AG09309 (cell line): Measurements from ENCODE around the gene TTYH3.
"Not testable (repeated sequence)": the region's sequence is repeated elsewhere in the genome, so short reads cannot be mapped to it uniquely, and the experiment has no call there.

Experiments used
- DNase-seq: peaks from one replicate; pipeline ENCODE4 v3.0.0-alpha.2; 2010; ENCODE audit warnings: low read depth
- H3K4me3 ChIP-seq: 2 replicates; pipeline ENCODE4 v1.5.1; 2011; ENCODE audit warnings: mild to moderate bottlenecking, low read depth, low read length, moderate library complexity; ENCODE audit not compliant: control insufficient read depth
- CTCF ChIP-seq: IDR thresholded peaks from 2 replicates; pipeline ENCODE4 v1.5.1; 2011; ENCODE audit warnings: mild to moderate bottlenecking, low read depth, low read length, inconsistent platforms; ENCODE audit not compliant: insufficient read depth, control insufficient read depth; ENCODE audit errors: missing control alignments

TTYH3 gene

DNA sequence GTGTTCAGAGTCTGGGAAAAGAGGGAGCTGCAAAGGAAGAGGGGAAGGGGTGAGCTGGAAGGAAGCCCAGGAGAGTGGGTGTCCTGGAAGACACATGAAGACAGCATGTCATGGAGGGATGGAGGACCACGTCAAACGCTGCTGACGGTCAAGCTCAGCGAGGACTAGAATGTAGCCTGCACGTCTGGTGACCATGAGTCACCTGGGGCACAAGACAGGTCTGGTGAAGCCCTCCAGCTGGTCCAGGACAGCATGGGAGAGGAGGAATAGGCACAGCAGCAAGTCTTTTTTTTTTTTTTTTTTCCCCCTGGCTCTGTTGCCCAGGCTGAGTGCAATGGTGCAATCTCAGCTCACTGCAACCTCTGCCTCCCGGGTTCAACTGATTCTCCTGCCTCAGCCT is 36.6 kb downstream of the TTYH3 start:
- DNase-seq, result no peak
- no peak overlapping the region for H3K4me3 ChIP-seq
- TF ChIP-seq CTCF, result no peak

- no peak overlapping the region for H3K4me3 ChIP-seq
- no peak for TF ChIP-seq CTCF
- no peak for DNase-seq
Observed at GRCh38 chr7:2670171-2670570, 38.4 kb downstream of the TTYH3 start.

DNA sequence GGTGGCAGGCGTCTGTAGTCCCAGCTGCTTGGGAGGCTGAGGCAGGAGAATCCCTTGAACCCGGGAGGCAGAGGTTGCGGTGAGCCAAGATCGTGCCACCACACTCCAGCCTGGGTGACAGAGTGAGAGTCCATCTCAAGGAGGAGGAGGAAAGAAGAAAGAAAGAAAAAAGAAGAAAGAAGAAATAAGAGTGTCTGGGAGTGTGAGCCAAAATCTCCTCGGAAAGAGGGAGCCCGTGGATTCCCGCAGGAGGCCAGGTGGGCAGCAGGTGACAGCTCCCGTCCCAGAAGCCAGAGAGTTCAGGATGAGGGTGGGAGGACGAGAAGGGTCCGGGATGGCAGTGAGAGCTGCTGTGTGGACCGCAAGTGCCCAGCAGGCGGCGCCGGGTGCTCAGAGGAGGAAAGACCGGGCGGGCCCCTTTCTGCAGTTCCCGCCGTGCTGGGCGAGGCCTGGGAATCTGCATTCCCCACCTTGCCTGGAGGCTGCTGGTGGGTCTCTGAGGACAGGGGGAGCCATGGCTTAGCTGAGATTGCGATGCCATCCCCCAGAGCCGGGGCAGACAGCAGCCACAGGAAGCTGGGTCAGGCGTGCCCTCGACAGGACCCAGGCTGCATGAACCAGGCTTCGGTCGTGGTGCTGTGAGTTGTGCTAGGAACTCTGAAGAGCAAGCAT is 39.1 kb downstream of the TTYH3 start:
- DNase-seq, result no peak
- peak; percentile 92 for TF ChIP-seq CTCF
- no peak overlapping the region for H3K4me3 ChIP-seq

GRCh38 chr7:2673214-2673613 is 41.4 kb downstream of the TTYH3 start:
- DNase-seq, H3K4me3 ChIP-seq: not testable (repeated sequence)

- no peak for DNase-seq
- H3K4me3 ChIP-seq, result no peak overlapping the region
- no peak for TF ChIP-seq CTCF
Observed at GRCh38 chr7:2673934-2674333, 42.1 kb downstream of the TTYH3 start.

GRCh38 chr7:2675256-2675764 is 43.5 kb downstream of the TTYH3 start:
- H3K4me3 ChIP-seq, result no peak overlapping the region
- no peak for TF ChIP-seq CTCF
- no peak for DNase-seq

GRCh38 chr7:2676576-2676975 is 44.8 kb downstream of the TTYH3 start:
- not testable (repeated sequence) for DNase-seq, H3K4me3 ChIP-seq

DNA sequence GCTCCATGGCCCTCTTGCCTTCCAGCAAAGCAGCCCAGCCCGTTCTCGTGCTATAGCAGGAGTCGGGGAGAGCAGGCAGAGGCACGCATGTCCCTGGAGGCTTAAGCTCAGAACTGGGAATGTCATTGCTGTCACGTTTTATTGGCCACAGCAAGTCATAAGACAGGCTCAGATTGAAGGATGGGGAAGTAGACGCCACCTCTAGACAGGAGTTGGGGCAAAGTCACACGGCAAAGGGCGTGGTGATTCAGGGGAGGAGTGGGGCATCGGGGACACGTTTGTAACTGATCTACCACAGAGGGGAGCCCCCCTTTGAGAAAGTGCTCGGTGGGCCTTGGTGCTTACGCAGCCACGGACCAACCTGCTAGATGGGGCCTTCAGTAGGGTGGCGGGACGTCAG is 46.7 kb downstream of the TTYH3 start:
- not testable (repeated sequence) for H3K4me3 ChIP-seq, DNase-seq

DNA sequence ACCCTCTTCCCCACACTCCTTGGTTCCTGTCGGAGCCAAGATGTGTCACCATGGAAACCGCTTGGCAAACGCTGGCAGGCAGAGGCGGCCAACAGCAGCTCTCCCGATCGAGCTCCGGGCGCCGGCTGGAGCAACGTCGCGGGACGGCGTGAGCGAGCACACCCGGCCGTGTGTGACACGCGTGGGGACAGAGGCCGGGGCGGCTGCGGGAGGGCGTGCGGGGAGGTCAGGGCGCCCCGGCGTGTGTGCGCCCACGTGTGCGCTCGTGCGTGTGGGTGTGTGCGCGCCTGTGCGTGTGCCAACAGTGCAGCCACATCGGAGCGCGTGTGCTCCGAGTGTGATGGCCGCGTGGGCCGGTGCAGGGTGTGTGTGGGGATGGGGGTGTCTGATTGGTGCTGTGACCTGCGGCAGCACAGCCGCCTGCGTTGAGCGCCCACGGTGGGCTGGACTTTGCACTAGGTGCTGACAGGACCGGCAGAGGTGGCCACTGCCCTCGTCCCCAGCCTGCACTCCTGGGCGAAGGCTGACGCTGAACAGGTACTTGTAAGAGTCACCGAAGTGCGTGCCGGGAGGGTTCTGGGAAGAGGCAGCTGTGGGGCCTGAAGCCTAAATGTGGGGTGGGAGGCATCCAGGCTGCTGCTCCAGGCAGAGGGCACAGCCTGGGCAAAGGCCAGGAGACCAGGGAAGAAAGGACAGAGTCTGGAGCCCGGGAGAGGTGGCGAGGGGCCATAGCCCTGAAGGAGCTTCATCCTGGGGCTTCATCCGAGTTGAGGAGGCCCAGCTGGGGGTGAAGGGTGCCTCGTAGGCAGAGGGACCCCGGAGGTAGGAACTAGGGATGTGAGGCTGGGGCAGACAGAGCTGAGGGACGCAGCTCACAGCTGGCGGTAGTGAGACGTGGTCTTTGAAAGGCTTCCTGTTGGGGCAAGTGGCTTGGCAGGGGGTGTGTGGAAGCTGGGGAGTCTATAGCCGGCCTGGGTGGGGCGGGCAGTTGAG is 47.6 kb downstream of the TTYH3 start:
- DNase-seq, H3K4me3 ChIP-seq: not testable (repeated sequence)
